ENCODE data around the gene TRIO. TPM values are rescaled to one million over a fixed set of nuclear protein-coding genes. Genes with fewer than 3 reads are reported as not detected.
A peak's percentile ranks its signal among the peaks of the same experiment; 100 is the strongest.

Gene TRIO
- total RNA-seq, 1 donor from 2014 or later: 200 TPM

DNA sequence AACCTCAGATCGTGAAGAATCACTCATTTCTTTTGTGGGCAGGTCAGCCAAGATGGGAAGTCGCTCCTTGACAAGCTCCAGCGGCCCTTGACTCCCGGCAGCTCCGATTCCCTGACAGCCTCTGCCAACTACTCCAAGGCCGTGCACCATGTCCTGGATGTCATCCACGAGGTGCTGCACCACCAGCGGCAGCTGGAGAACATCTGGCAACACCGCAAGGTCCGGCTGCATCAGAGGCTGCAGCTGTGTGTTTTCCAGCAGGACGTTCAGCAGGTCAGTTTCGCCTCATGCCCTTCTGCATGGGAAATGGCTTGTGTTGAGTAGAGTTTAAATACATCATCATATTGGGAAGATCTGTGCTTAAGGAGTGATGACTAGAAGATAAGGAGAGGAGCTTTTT is 173.3 kb downstream of the TRIO start:
- Mint-ChIP-seq H3K4me1 (ENCODE audit: low read depth) (peaks cover 31% of the 10 kb centered on the region), H3K27ac (ENCODE audit: unreplicated experiment) (no peak overlapping the region), H3K36me3 (ENCODE audit: low read depth) (peaks cover 35% of the 10 kb centered on the region), H3K27me3 (ENCODE audit: low read depth) (no peaks in the 10 kb centered on the region), H3K9me3 (ENCODE audit: low read depth) (no peaks in the 10 kb centered on the region), H3K4me3 (ENCODE audit: unreplicated experiment) (no peak overlapping the region)
- no peak for DNase-seq (ENCODE audit: low spot score)
- TF ChIP-seq CTCF (IDR thresholded peaks at IDR 0.05): no peak

GRCh38 chr5:14319102-14319501 is 176.0 kb downstream of the TRIO start:
- peaks cover 36% of the 10 kb centered on the region for H3K36me3 Mint-ChIP-seq (ENCODE audit: low read depth)
- TF ChIP-seq CTCF (IDR thresholded peaks at IDR 0.05): no peak
- no peak overlapping the region for H3K27ac Mint-ChIP-seq (ENCODE audit: unreplicated experiment)

DNA sequence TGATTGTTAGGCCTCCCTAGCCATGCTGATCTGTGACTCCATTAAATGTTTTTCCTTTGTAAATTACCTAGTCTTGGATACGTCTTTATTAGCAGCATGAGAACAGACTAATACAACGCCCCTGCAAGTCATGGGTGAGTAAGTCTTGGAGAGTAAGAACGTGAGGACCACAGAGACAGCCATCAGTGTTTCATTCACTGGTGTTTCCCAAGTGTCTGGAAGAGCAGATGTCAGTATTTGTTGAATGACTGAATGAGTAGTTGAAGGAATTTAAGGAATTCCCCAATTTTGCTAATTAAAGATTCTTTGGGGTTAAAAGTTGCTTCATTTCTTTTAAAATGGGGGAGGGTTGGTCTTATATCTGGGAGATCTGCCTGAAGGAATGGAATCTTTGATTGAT is 178.8 kb downstream of the TRIO start:
- Mint-ChIP-seq H3K4me1 (ENCODE audit: low read depth) (peaks cover 33% of the 10 kb centered on the region), H3K9me3 (ENCODE audit: low read depth) (no peaks in the 10 kb centered on the region), H3K27me3 (ENCODE audit: low read depth) (no peaks in the 10 kb centered on the region), H3K36me3 (ENCODE audit: low read depth) (peaks cover 35% of the 10 kb centered on the region), H3K27ac (ENCODE audit: unreplicated experiment) (no peak overlapping the region), H3K4me3 (ENCODE audit: unreplicated experiment) (no peak overlapping the region)
- no peak for TF ChIP-seq CTCF (IDR thresholded peaks at IDR 0.05)
- no peak for DNase-seq (ENCODE audit: low spot score)

More at GRCh38 chr5:14319102-14319501, 176.0 kb downstream of the TRIO start:
- no peak for DNase-seq (ENCODE audit: low spot score)
- Mint-ChIP-seq H3K4me1 (ENCODE audit: low read depth) (peaks cover 23% of the 10 kb centered on the region), H3K9me3 (ENCODE audit: low read depth) (no peaks in the 10 kb centered on the region), H3K4me3 (ENCODE audit: unreplicated experiment) (no peak overlapping the region), H3K27me3 (ENCODE audit: low read depth) (no peaks in the 10 kb centered on the region)

DNA sequence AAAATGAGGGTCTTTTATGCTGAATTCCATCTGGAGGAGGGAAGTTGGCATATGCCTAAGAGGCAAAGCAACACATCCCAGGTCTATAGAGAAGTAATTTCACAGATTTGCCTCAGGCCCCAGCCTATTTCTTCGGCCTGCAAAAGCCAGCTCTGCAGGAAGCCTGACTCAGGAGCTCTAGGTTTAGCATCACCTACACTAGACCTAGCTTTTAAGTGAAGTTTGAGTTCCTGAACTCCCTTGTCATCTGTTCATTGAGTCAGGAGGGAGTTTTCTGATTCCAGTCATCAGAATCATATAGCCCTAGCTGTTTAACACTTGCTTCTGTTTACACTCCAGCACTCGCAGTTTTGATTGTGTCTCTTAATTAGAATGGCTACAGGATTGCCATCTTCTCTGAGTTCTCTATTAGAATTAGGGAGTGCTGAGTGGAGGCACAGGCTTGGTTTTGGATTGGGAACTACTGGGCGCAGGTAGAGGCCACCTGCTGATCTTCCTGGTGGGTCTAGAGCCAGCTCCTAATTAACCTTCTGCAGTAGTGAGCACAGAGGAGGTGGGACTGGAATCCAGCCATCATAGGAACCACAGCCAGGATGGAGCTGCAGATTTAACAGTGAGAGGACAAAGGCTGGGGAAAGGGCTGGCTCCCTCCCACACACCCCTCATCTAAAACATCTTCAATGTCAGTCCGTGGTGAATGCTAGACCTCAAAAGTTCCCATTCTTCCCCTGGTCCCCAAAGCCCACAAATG is 179.5 kb downstream of the TRIO start:
- H3K27ac Mint-ChIP-seq (ENCODE audit: unreplicated experiment): no peak overlapping the region
- no peaks in the 10 kb centered on the region for H3K27me3 Mint-ChIP-seq (ENCODE audit: low read depth)
- H3K4me1 Mint-ChIP-seq (ENCODE audit: low read depth): peaks cover 35% of the 10 kb centered on the region

DNA sequence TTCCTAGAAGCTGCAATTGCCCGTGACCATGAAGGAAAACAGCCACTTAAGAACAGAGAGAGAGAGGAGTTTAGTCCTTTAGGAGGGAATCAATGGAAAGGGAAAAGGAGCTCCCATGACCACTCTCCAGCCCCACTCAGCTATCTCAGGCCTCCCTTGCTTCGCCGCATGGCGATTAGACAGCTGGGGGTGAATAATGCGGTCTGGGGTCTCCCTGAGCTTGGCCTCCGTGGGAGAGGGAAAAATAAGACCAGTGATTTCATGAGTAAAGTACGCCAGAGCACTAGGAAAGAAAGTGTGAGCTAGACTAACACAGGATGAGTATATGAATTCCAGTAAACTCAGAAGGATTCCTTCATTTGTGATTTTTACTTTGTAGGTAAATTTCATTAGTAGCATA is 180.3 kb downstream of the TRIO start:
- H3K4me1 Mint-ChIP-seq (ENCODE audit: low read depth): peaks cover 41% of the 10 kb centered on the region
- peaks cover 30% of the 10 kb centered on the region for H3K36me3 Mint-ChIP-seq (ENCODE audit: low read depth)
- no peak for DNase-seq (ENCODE audit: low spot score)

More for the DNA sequence above, 179.5 kb downstream of the TRIO start:
- Mint-ChIP-seq H3K36me3 (ENCODE audit: low read depth) (peaks cover 32% of the 10 kb centered on the region), H3K9me3 (ENCODE audit: low read depth) (no peaks in the 10 kb centered on the region), H3K4me3 (ENCODE audit: unreplicated experiment) (no peak overlapping the region)
- no peak for TF ChIP-seq CTCF (IDR thresholded peaks at IDR 0.05)
- DNase-seq (ENCODE audit: low spot score): no peak

More for the DNA sequence above, 180.3 kb downstream of the TRIO start:
- no peak for TF ChIP-seq CTCF (IDR thresholded peaks at IDR 0.05)
- H3K27me3 Mint-ChIP-seq (ENCODE audit: low read depth): no peaks in the 10 kb centered on the region
- H3K27ac Mint-ChIP-seq (ENCODE audit: unreplicated experiment): peak overlapping the region; percentile 45
- no peak overlapping the region for H3K4me3 Mint-ChIP-seq (ENCODE audit: unreplicated experiment)
- H3K9me3 Mint-ChIP-seq (ENCODE audit: low read depth): no peaks in the 10 kb centered on the region

Measured in chondrocyte (in vitro differentiated cells).